Liver (tissue), 9 donors: Measurements from ENCODE around the gene IKBKE. TPM values are rescaled to one million over a fixed set of nuclear protein-coding genes. Genes with fewer than 3 reads are reported as not detected.

Experiments used
- DNase-seq: peaks from one replicate; pipeline ENCODE4 v3.0.0-alpha.2; 2017; ENCODE audit warnings: low spot score
- H3K27ac ChIP-seq, 2 donors: one replicate each; pipeline ENCODE4 v1.7.0; 2013; ENCODE audit warnings: inconsistent platforms in 2 of 2, low read length in 2 of 2, control low read depth in 1 of 2, low read depth in 1 of 2, mild to moderate bottlenecking in 1 of 2
- H3K27me3 ChIP-seq, 4 donors: one replicate each; pipeline versions ENCODE4 v1.6.1 to v1.7.0; 2013; ENCODE audit warnings: low read length in 3 of 4, inconsistent platforms in 1 of 4, mild to moderate bottlenecking in 1 of 4, moderate library complexity in 1 of 4; ENCODE audit not compliant: control insufficient read depth in 4 of 4, insufficient read depth in 4 of 4
- H3K36me3 ChIP-seq, 4 donors: one replicate each; pipeline versions ENCODE4 v1.6.1 to v1.7.0; 2013; ENCODE audit warnings: low read length in 3 of 4, mild to moderate bottlenecking in 3 of 4, low read depth in 1 of 4, moderate library complexity in 1 of 4; ENCODE audit not compliant: control insufficient read depth in 4 of 4, insufficient read depth in 3 of 4
- H3K4me1 ChIP-seq, 4 donors: one replicate each; pipeline versions ENCODE4 v1.6.1 to v1.7.0; 2013; ENCODE audit warnings: low read length in 3 of 4, mild to moderate bottlenecking in 3 of 4, moderate library complexity in 1 of 4; ENCODE audit not compliant: control insufficient read depth in 4 of 4, insufficient read depth in 4 of 4
- H3K4me3 ChIP-seq, 3 donors: one replicate each; pipeline versions ENCODE4 v1.6.1 to v1.7.0; 2013; ENCODE audit warnings: low read length in 3 of 3, control low read depth in 1 of 3, low read depth in 1 of 3, mild to moderate bottlenecking in 1 of 3
- H3K9ac ChIP-seq, 2 donors: one replicate each; pipeline ENCODE4 v1.7.0; 2013; ENCODE audit warnings: low read length in 2 of 2, mild to moderate bottlenecking in 2 of 2, moderate library complexity in 2 of 2, control low read depth in 1 of 2, low read depth in 1 of 2
- H3K9me3 ChIP-seq, 4 donors: one replicate each; pipeline versions ENCODE4 v1.6.1 to v1.7.0; 2013; ENCODE audit warnings: low read length in 3 of 4; ENCODE audit not compliant: control insufficient read depth in 4 of 4
- FOXA1 ChIP-seq: IDR thresholded peaks from 2 replicates; pipeline ENCODE4 v1.6.1; 2016; ENCODE audit warnings: antibody characterized with exemption
- GABPA ChIP-seq, 2 donors: IDR thresholded peaks in 1 of 2; conservative IDR thresholded peaks in 1 of 2; 2 replicates each; pipeline ENCODE4 v1.6.1; 2016; ENCODE audit warnings: antibody characterized with exemption in 2 of 2, mild to moderate bottlenecking in 1 of 2, moderate library complexity in 1 of 2
- JUND ChIP-seq, 2 donors: IDR thresholded peaks; 2 replicates each; pipeline ENCODE4 v1.6.1; 2016; ENCODE audit warnings: antibody characterized with exemption in 2 of 2
- RAD21 ChIP-seq, 2 donors: IDR thresholded peaks; 2 replicates each; pipeline ENCODE4 v1.6.1; 2016; ENCODE audit warnings: antibody characterized with exemption in 2 of 2, mild to moderate bottlenecking in 2 of 2
- REST ChIP-seq: IDR thresholded peaks from 2 replicates; pipeline ENCODE4 v1.6.1; 2016; ENCODE audit warnings: antibody characterized with exemption, mild to moderate bottlenecking
- RXRA ChIP-seq, 2 donors: IDR thresholded peaks; 2 replicates each; pipeline ENCODE4 v1.6.1; 2017 to 2018; ENCODE audit warnings: antibody characterized with exemption in 2 of 2, mild to moderate bottlenecking in 1 of 2
- SP1 ChIP-seq: IDR thresholded peaks from 2 replicates; pipeline ENCODE4 v1.6.1; 2018; ENCODE audit warnings: antibody characterized with exemption, mild to moderate bottlenecking
- TAF1 ChIP-seq: conservative IDR thresholded peaks from 2 replicates; pipeline ENCODE4 v1.6.1; 2016; ENCODE audit warnings: antibody characterized with exemption, mild to moderate bottlenecking
- WGBS: extraction: QIAGEN DNeasy Blood & Tissue Kit; methylation state at CpG from one replicate; pipeline ENCODE4 v1.1.7; 2013; 5-methylcytosine and 5-hydroxymethylcytosine counted together
- polyA plus RNA-seq, 2 donors: library from polyadenylated mRNA; stranded (reverse) in 1 of 2; unstranded in 1 of 2; fragments of 200-250 nt in 1 of 2; fragments of >200 nt in 1 of 2; fragmentation: Nextera tagmentation in 1 of 2; extraction: Ambion mirVana in 1 of 2; gene quantifications; one replicate each; pipeline versions ENCODE4 v1.2.1 to v1.2.3, GENCODE V29; 2013 to 2015
- total RNA-seq, 2 donors: library from RNA; depleted of rRNA; stranded (reverse); fragments of >200 nt; gene quantifications; one replicate each; pipeline ENCODE4 v1.2.3, GENCODE V29; 2014
- donor health status: healthy.
- donor health status: healthy.
- donor health status: healthy.
- donor health status: healthy.
- donor health status: healthy.

IKBKE gene
- total and polyA plus RNA-seq, 4 donors, result 0.81 to 3.9 (median 1.5) TPM

GRCh38 chr1:206511362-206512057 lies 41.2 kb downstream of the IKBKE start:
- H3K9ac ChIP-seq, result peak overlapping the region in 1 of 2 donors; percentile 24
- H3K27ac ChIP-seq, result peak overlapping the region; percentile 32 to 51
- DNase-seq, result no peak

GRCh38 chr1:206512058-206512850 lies 42.0 kb downstream of the IKBKE start:
- H3K9ac ChIP-seq, result peak overlapping the region in 1 of 2 donors; percentile 10
- WGBS, result 52% methylated on average over 14 of the region's 14 CpGs
- peak in 1 of 2 donors; percentile 6 for TF ChIP-seq RXRA (IDR thresholded peaks at IDR 0.05)
- no peak for TF ChIP-seq RAD21 (IDR thresholded peaks at IDR 0.05)

More at GRCh38 chr1:206511362-206512057, 41.2 kb downstream of the IKBKE start:
- Histone ChIP-seq H3K4me3 (no peak overlapping the region), H3K4me1 (peaks cover 11 to 66% (median 54%) of the 10 kb centered on the region in 4 donors), H3K9me3 (no peaks in the 10 kb centered on the region), H3K36me3 (no peaks in the 10 kb centered on the region), H3K27me3 (no peaks in the 10 kb centered on the region)
- WGBS, result 67% methylated on average over 14 of the region's 14 CpGs
- TF ChIP-seq GABPA (IDR thresholded peaks at IDR 0.05 in 1 of 2, conservative IDR thresholded peaks at IDR 0.05 in 1 of 2), result no peak
- no peak for TF ChIP-seq TAF1

GRCh38 chr1:206512851-206513180 lies 42.5 kb downstream of the IKBKE start:
- H3K4me3 ChIP-seq, result no peak overlapping the region
- DNase-seq, result no peak
- WGBS, result 90% methylated on average over 4 of the region's 4 CpGs
- no peak for TF ChIP-seq SP1
- TF ChIP-seq GABPA (IDR thresholded peaks at IDR 0.05 in 1 of 2, conservative IDR thresholded peaks at IDR 0.05 in 1 of 2), result no peak
- no peak for TF ChIP-seq TAF1
- no peak for TF ChIP-seq FOXA1
- TF ChIP-seq REST, result no peak
- no peak for TF ChIP-seq JUND (IDR thresholded peaks at IDR 0.05)
- no peak for TF ChIP-seq RAD21 (IDR thresholded peaks at IDR 0.05)
- H3K27me3 ChIP-seq, result no peaks in the 10 kb centered on the region
- H3K9ac ChIP-seq, result no peak overlapping the region
- peaks cover 11 to 64% (median 53%) of the 10 kb centered on the region in 4 donors for H3K4me1 ChIP-seq
- no peaks in the 10 kb centered on the region for H3K36me3 ChIP-seq
- H3K9me3 ChIP-seq, result no peaks in the 10 kb centered on the region
- peak overlapping the region in 1 of 2 donors; percentile 51 for H3K27ac ChIP-seq

More at GRCh38 chr1:206512058-206512850, 42.0 kb downstream of the IKBKE start:
- Histone ChIP-seq H3K27ac (peak overlapping the region; percentile 32 to 51), H3K4me3 (no peak overlapping the region), H3K27me3 (no peaks in the 10 kb centered on the region), H3K9me3 (no peaks in the 10 kb centered on the region), H3K36me3 (no peaks in the 10 kb centered on the region), H3K4me1 (peaks cover 7 to 60% (median 50%) of the 10 kb centered on the region in 4 donors)
- DNase-seq, result no peak
